Measurements from ENCODE around the gene MYOD1. TPM values are rescaled to one million over a fixed set of nuclear protein-coding genes. Genes with fewer than 3 reads are reported as not detected.

MYOD1 gene
- total and polyA plus RNA-seq, 9 of the 15 experiments (the other 6 are each of a cell fraction or from before 2014, with no cell fraction given): not detected

GRCh38 chr11:17718510-17718962 lies 835 bp upstream of the MYOD1 start:
- ATAC-seq (no peak), FAIRE-seq (no peak), DNase-seq (ENCODE audit: extremely low read depth in 1 of 4, low spot score in 3 of 4) (no peak)
- no TSS peak for BruUV-seq (replicated peaks)
- H3K9ac ChIP-seq (ENCODE audit: insufficient read depth in 1 of 2, low read depth in 2 of 2, low read length in 2 of 2): no peak overlapping the region
- H3K79me2 ChIP-seq (ENCODE audit: control insufficient read depth, insufficient read depth, low read length): no peaks in the 10 kb centered on the region
- H3K27me3 ChIP-seq (ENCODE audit: control insufficient read depth in 2 of 2, insufficient read depth in 2 of 2, low read length in 2 of 2): peaks cover 0 to 35% of the 10 kb centered on the region in 2 experiments; a peak in 3 of 5 replicates
- in situ Hi-C loops (cut with MboI): no loop called here
- ChIA-PET CTCF (ENCODE audit: low intra/inter-chr PET ratio) (no interaction called here), POLR2A (interaction anchor here (0.7 kb wide), 1 partner anchor 191 kb away, joined by 3 read pairs; no protein-coding TSS in a partner anchor)
- no peak overlapping the region for H3K4me3 ChIP-seq
- no peak for TF ChIP-seq RHOXF2B (CRISPR knock-in tag; conservative IDR thresholded peaks at IDR 0.05)
- no peak for TF ChIP-seq PTBP1 (IDR thresholded peaks at IDR 0.05; ENCODE audit: low read depth, low read length)
- TF ChIP-seq HNRNPLL (IDR thresholded peaks at IDR 0.05; ENCODE audit: low read depth, low read length, poor library complexity, severe bottlenecking): no peak
- H2AFZ ChIP-seq (ENCODE audit: low read depth, low read length): no peak overlapping the region
- no peak overlapping the region for H3K27ac ChIP-seq (ENCODE audit: extremely low read depth, low read depth, low read length)
- H3K9me1 ChIP-seq (ENCODE audit: control insufficient read depth, insufficient read depth, low read length): no peaks in the 10 kb centered on the region
- H3K9me3 ChIP-seq (replicated peaks; ENCODE audit: control insufficient read depth, insufficient read depth, low read depth, low read length): no peaks in the 10 kb centered on the region
- intact Hi-C loops (cut with micrococcal nuclease): no loop called here
- under 1% methylated on average over 16 of the region's 16 CpGs for WGBS (ENCODE audit: insufficient coverage, low coverage, missing lambda C conversion rate)
- H3K4me1 ChIP-seq (replicated peaks in 1 of 2; ENCODE audit: control insufficient read depth in 2 of 2, insufficient read depth in 2 of 2, low read length in 2 of 2): peaks cover 0 to 10% of the 10 kb centered on the region in 2 experiments; a peak in 2 of 5 replicates
- H4K20me1 ChIP-seq (replicated peaks; ENCODE audit: control insufficient read depth, insufficient read depth, low read length): peaks cover 4% of the 10 kb centered on the region; the same call in 1 of the 2 replicates
- H3K36me3 ChIP-seq (ENCODE audit: control insufficient read depth, insufficient read depth, low read length): no peaks in the 10 kb centered on the region
- no peak overlapping the region for H3K4me2 ChIP-seq (ENCODE audit: insufficient read depth, low read length)

- 53% methylated on average over 42 of the region's 85 CpGs for WGBS (ENCODE audit: insufficient coverage, low coverage, missing lambda C conversion rate)
- Histone ChIP-seq H3K4me2 (ENCODE audit: insufficient read depth, low read length) (no peak overlapping the region), H3K4me3 (no peak overlapping the region), H3K9me3 (replicated peaks; ENCODE audit: control insufficient read depth, insufficient read depth, low read depth, low read length) (no peaks in the 10 kb centered on the region), H2AFZ (ENCODE audit: low read depth, low read length) (no peak overlapping the region), H4K20me1 (replicated peaks; ENCODE audit: control insufficient read depth, insufficient read depth, low read length) (no peaks in the 10 kb centered on the region; the same call in 1 of the 2 replicates), H3K27ac (ENCODE audit: extremely low read depth, low read depth, low read length) (no peak overlapping the region), H3K9ac (ENCODE audit: insufficient read depth in 1 of 2, low read depth in 2 of 2, low read length in 2 of 2) (no peak overlapping the region), H3K36me3 (ENCODE audit: control insufficient read depth, insufficient read depth, low read length) (no peaks in the 10 kb centered on the region), H3K79me2 (ENCODE audit: control insufficient read depth, insufficient read depth, low read length) (no peaks in the 10 kb centered on the region), H3K27me3 (ENCODE audit: control insufficient read depth in 2 of 2, insufficient read depth in 2 of 2, low read length in 2 of 2) (peaks cover 0 to 30% of the 10 kb centered on the region in 2 experiments; a peak in 2 of 5 replicates), H3K4me1 (replicated peaks in 1 of 2; ENCODE audit: control insufficient read depth in 2 of 2, insufficient read depth in 2 of 2, low read length in 2 of 2) (peaks cover 0 to 10% of the 10 kb centered on the region in 2 experiments; a peak in 2 of 5 replicates), H3K9me1 (ENCODE audit: control insufficient read depth, insufficient read depth, low read length) (no peaks in the 10 kb centered on the region)
- ATAC-seq (no peak), FAIRE-seq (no peak), DNase-seq (ENCODE audit: extremely low read depth in 1 of 4, low spot score in 3 of 4) (no peak)
- ChIA-PET POLR2A (no interaction called here), CTCF (ENCODE audit: low intra/inter-chr PET ratio) (no interaction called here)
- in situ Hi-C loops (cut with MboI) (loop anchor here (10.0 kb wide), 1 partner anchor 115 kb away; no protein-coding TSS in a partner anchor), intact Hi-C loops (cut with micrococcal nuclease) (no loop called here)
- BruUV-seq (replicated peaks): no TSS peak
- TF ChIP-seq ZNF324 (CRISPR knock-in tag; IDR thresholded peaks at IDR 0.05): no peak
- TF ChIP-seq ZC3H8 (IDR thresholded peaks at IDR 0.05): no peak
- 0 out of 6 replicates have a peak, but pooled peaks of 1 of the 3 experiments have one; percentile 4 for TF ChIP-seq CTCF (IDR thresholded peaks at IDR 0.05 in 2 of 3, conservative IDR thresholded peaks at IDR 0.05 in 1 of 3; ENCODE audit: insufficient read depth in 2 of 3, low read depth in 1 of 3, low read length in 3 of 3)
- TF ChIP-seq NFYB (IDR thresholded peaks at IDR 0.05; ENCODE audit: extremely low read depth, insufficient read length): no peak
- no peak for TF ChIP-seq POLR2AphosphoS2 (IDR thresholded peaks at IDR 0.05; ENCODE audit: low read length)
- TF ChIP-seq RB1 (IDR thresholded peaks at IDR 0.05; ENCODE audit: low read depth): no peak
- no peak for TF ChIP-seq ZNF507 (tag; conservative IDR thresholded peaks at IDR 0.05)
- TF ChIP-seq HES1 (IDR thresholded peaks at IDR 0.05; ENCODE audit: low read depth): no peak
- TF ChIP-seq ELF4 (CRISPR knock-in tag; IDR thresholded peaks at IDR 0.05): no peak
- TF ChIP-seq PCBP1 (IDR thresholded peaks at IDR 0.05; ENCODE audit: low read depth, low read length, poor library complexity, severe bottlenecking): no peak
These were observed 796 bp downstream of the MYOD1 start for GRCh38 chr11:17719938-17720795.
